IPS-NIHi11 (cell line): ENCODE results near the gene POLE.

Source experiments
- DNase-seq: peaks from one replicate; pipeline ENCODE4 v3.0.0; 2012; ENCODE audit warnings: mixed read lengths, low spot score

Gene POLE

DNA sequence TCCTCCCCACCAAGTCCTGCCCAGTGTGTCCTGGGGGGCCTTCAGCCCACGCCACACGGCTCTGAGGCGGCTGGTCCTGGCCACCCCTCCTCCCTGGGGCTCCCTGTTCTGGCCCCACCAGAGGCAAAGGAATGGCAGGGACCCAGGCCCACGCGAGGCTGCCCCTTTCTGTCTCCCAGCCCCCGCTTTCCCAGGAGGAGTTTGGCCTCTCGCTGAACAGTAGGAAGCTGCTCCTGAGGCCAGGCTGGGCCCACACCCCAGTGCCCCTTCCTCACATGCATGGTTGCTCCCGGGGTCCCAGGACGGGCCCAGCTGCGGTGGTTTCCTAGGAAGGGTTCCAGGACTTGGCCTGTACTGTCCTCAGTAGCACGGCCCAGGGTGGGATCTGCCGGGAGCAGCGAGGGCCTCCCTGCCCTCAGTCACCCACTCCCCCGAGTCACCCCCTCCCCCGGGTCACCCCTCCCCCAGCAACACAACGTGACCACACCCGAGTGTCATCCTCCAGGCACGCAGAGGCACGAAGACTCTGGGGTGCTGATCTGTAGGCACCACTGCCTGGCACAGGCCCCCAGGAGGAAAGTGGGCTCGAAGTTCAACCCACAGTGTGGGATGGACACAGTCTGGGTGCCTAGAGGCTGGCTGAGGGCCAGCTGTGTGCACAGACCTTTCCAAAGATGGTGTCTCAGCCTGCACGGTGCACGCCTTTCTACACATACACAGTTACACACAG is 109.8 kb downstream of the POLE start:
- DNase-seq, result no peak

DNA sequence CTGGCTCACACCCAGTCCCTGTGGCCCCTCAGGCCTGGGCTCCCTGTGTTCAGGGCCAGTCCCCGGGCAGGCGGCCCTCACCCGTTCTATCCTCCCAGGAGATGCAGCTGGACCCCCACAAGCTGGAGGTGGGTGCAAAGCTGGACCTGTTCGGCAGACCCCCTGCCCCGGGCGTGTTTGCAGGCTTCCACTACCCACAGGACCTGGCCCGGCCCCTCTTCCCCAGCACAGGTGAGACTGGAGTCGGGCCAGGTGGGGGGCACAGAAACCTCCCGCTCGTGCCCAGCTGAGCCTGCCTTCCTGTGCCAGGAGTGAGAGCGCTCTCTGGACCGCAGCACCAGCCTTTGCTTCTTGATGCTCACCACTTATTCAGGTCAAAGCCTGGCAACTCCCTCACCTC is 110.4 kb downstream of the POLE start:
- DNase-seq, result no peak

DNA sequence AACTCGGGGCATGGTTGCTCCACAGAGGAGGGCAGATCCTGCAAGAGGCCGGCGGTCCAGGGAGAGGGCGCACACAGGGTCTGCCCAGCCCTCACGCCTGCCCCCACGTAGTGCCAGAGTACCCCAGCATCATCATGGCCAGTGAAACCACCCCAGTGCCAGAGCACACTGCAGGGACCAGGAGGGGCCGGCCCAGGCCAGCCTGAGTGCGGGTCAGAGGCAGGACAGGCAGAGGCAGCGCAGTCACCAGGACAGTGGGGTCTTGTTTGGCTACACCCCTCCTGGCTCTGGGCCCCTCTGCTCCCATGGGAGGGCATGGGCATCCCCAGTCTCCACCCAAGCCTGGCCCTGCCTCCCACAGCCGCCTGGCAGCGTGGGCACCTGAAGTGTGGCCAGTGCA is 111.5 kb downstream of the POLE start:
- no peak for DNase-seq

DNA sequence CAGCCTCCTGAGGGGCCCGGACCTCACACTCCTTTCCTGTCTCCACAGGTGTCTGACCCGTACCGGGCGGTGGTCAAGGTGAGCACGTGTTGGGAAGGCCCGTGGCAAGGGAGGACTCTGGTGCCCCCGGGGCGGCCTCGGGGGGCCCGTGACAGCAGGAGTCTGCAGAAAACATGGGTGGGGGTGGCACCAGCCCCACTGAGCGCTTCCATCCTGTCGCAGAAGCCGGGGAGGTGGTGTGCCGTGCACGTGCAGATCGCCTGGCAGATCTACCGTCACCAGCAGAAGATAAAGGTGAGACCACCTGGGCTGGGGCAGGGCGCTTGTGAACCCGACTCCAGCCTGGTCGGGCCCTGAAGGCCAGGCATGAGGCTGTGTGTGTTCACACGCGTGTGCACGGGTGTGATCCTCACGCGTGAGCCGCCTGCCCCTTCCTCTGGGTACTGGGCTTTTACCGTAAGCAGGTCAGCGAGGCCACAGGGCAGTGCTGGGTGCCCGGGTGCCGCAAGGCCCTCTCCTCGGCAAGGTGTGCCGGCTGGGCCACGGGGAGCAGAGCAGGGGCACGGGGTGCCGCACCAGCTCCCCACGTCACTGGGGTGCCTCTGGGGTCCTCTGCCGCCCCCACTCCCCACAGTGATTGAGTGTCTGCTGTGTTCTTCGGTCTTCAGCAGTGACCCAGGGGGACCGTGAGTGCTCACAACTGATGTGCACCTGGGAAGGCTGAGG is 112.7 kb downstream of the POLE start:
- no peak for DNase-seq
